HG02852 (cell line): ENCODE results near the gene DALRD3.

Experiments
- ATAC-seq: cut with Tn5 transposase; IDR thresholded peaks from one replicate; pipeline ENCODE4 v1.9.1; 2021; ENCODE audit warnings: mild to moderate bottlenecking, moderate library complexity; ENCODE audit not compliant: unreplicated experiment

Gene DALRD3, protein sequence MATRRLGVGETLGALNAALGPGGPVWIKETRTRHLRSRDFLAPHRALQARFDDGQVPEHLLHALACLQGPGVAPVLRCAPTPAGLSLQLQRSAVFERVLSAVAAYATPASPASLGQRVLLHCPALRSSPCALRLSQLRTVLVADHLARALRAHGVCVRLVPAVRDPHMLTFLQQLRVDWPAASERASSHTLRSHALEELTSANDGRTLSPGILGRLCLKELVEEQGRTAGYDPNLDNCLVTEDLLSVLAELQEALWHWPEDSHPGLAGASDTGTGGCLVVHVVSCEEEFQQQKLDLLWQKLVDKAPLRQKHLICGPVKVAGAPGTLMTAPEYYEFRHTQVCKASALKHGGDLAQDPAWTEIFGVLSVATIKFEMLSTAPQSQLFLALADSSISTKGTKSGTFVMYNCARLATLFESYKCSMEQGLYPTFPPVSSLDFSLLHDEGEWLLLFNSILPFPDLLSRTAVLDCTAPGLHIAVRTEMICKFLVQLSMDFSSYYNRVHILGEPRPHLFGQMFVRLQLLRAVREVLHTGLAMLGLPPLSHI

DNA sequence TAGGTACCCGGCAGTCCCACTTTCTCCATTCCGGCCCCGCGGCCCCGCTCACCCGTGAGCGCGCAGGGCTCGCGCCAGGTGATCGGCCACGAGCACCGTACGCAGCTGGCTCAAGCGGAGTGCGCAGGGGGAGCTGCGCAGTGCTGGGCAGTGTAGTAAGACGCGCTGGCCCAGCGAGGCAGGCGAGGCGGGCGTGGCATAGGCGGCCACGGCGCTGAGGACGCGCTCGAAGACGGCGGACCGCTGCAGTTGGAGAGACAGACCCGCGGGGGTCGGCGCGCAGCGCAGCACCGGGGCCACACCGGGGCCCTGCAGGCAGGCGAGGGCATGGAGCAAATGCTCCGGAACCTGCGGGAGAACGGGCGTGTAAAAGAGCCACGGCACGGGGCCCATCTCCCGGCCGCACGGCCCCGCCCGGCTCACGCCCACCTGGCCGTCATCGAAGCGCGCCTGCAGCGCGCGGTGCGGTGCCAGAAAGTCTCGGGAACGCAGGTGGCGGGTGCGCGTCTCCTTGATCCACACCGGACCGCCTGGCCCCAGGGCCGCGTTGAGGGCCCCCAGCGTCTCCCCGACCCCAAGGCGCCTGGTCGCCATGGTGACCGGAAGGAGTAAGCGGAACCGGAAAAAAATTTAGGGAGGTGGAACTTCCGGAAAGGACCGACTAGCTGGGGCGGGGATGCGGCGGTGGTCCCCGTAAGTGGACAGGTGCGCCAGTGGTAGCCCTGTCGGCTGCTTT, at the start of gene DALRD3:
Gene DALRD3 (minus strand): TSS at position 610 of the 736 bp plus-strand sequence. CDS start 16 bp downstream, at position 594.
- ATAC-seq, result no peak

DNA sequence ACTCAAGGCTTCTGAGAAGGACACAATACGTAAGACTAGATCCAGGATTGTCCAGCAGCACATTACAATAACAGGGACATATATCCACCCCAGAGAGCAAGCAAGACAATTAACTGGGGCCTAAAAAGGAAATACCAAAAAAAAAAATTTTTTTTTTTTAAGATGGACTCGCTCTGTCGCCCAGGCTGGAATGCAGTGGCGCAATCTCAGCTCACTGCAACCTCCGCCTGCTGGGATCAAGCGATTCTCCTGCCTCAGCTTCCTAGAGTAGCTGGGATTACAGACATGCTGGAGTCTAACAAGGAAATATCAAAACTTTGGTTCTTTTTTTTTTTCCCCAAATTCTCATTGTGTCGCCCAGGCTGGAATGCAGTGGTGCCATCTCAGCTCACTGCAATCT, 39.6 kb upstream of the DALRD3 start:
- no peak for ATAC-seq

DNA sequence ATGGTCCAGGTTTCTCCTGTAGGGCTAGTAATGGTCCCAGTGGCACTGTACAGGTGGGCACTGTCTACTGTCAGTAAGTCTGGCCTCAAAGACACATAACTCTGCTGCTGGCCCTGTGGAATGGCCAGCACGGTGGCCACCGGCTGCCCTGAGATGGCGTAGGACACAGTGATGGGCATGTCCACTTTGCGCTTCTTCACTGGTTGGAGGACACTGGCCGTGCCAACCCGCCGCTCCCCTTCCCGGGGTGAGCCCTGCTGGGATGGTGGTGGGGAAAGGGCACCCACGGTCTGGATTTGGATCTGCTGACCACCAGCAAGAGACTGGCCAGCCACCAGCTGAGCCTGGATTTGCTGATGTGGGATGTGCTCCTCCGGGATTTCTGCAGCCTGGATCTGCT, 38.9 kb upstream of the DALRD3 start:
- no peak for ATAC-seq

DNA sequence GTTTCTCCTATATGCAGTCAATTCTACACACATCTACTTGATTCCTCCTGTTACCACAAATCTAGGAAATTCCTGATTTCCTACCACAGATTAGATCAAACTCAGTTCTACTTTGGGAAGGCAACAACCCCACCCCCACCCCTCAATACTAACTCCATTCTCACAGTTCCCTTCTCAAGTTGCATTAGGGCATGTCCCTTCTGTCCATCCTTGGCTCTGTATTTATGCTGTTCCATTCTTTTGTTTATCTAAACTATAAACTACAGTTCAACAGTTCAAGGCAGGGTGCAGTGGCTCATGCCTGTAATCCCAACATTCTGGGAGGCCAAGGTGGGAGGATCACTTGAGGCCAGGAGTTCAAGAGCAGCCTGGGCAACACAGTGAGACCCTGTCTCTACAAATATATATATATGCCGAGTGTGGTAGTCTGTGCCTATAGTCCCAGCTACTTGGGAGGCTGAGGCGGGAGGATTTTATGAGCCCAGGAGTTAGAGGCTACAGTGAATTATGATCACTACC, 36.0 kb upstream of the DALRD3 start:
- no peak for ATAC-seq

DNA sequence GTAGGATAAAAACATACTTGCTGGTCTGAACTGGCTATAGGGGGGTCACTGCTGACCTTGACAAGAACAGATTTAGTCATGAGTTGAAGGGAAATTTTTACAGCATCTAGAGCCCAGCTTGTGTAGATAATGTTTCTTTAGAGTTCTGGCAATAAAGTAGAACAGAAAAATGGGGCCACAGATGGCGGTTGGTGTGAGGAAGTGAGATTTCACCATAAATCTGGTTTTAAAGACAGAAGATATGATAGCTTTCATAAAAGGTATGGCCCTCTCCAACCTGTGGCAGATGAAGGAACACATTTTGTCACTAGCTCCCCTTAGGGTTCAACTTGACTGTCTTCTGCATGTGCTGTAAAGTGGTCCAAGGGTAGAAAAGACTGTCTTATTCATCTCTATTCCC, 35.2 kb upstream of the DALRD3 start:
- ATAC-seq, result no peak

DNA sequence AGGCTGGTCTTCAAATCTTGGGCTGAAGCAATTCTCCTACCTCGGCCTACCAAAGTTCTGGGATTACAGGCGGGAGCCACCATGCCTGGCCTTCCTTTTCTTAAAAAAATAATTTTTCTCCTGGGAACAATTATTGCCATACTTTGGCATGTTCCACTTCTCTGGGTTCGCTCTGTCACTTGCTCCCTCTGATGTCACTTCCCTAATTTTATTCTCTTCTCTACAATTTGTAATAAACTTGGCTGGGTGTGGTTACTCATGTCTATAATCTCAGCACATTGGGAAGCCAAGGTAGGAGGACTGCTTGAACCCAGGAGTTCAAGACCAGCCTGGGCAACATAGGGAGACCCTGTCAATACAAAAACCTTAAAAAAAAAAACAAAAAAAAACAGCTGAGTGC, 16.9 kb upstream of the DALRD3 start:
- ATAC-seq, result no peak

DNA sequence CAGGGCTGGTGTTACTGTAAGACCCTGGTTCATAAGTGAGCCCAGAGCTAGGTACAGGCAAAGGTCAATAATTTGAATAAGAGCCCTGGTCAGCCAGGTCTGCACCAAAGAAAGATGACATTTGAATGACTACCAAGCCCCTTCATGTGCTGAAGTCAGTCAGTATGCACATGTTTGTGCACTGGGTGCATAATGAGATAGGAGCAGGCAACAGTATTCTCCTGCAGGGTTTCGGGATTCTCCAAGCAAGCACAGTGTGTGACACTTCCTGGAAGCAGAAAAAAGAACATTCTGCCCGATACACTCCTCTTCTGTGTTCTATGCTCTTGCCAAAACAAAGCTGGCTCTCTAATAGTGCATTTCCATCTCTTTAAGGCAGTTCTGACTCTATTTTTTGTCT, 16.3 kb upstream of the DALRD3 start:
- ATAC-seq, result no peak

DNA sequence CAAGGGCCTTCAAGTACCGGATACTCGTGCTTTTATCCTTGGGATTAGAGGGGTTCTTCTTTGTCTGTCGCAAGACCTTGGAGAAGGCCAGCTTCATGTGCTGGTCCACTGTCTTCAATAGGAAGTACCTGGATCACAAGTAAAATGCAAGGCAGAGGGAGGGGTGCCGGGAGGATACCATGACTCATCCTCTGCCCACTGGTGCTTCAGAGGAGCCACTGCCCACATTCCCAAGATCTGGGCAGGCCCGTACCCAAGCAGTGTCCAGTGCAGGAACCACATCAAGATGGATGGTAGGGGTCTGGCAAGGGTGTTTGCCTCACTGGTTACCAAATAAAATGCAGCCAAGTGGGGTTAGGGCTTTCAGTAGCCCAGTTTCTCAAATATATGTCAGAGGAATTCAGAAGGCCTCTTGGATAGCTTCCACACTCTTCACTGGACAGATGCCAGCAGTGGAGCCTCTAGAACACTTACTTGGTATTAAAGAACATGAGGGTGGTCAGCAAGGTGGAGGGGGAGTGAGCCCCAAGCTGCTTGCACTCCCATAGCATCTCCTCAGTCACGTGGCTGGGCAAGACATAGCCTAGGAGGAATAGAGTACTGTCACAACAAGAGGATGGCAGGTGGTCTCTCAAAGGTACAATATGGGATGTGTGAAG, 14.4 kb upstream of the DALRD3 start:
- ATAC-seq, result no peak

DNA sequence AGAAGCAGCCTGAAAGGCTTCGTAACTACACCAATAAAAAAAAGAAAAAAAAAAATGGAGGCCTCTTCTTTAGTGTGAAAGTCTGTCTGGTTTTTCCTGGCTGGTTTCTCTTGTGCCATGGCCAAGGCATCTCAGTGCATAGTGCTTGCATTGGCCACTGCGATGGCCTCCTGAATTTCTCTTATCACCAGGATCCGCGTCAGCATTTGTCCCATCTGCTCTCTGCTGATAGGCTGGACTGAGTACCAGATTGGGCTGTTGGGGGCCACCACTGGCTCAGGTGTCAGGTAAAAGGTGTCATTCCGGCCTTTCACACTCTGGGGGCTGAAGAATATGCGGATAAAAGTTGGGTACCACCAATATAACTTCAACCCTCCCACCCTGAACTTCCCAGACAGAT, 11.9 kb upstream of the DALRD3 start:
- no peak for ATAC-seq

DNA sequence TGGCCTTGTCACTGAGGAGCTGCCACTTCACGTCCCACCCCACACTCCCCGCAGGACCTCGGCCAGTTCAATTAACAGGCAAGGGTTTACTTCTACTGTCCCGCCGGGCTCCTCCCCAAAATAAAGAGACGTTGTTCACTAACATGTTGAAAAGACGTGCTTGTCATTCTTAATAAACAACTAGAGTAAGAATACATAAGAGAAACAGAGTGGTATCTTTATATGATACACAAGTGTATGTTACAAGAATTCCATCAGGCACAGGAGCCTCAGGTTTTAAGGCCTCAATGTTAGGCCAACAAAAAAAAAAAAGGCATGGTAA, 11.1 kb upstream of the DALRD3 start:
- ATAC-seq, result no peak

DNA sequence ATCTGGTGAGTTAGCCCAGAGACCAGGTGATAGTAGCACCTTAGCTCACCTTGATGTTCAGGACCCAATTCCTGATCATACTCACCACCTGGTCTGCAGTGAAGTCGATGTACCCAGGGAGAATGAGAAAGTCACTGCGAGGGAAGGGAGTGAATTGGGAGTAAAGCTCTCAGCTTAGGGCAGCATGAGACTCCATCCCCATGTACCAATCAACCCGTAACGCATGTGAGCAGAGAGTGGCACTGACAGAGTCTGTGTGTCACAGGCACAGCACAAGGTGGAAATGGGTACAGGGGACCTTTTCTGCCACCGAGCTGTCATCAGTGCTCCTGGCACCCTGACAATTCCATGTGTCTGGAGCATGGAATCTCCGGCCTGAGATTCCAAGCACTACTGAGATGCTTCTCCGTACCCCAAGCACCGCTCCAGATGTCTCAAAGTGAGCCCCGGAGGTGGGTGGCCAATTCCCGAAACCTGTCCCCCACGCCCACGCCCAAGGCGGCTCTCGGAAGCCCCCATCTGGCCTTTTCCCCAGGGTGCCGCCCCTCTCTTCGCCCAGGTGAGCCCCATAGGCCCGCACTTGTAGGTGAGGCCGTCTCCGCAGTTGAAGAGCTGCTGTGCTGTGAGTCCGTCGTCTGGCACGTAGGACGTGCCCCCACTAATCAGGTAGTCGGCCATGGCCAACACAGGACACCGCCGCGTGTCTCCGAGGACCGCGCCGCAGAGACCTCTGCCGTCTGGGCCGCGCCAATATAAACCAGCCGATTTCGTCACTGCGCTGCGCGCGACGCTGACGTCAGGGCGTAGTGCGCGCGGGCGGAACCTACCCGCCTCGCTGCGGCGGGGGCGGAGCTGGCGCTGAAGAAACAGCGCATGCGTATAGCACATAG, 10.5 kb upstream of the DALRD3 start, which contains the start of gene IMPDH2:
Gene IMPDH2 (minus strand): TSS at position 726 of the 890 bp plus-strand sequence. CDS start 48 bp downstream, at position 678.
- peak; percentile 83 for ATAC-seq

DNA sequence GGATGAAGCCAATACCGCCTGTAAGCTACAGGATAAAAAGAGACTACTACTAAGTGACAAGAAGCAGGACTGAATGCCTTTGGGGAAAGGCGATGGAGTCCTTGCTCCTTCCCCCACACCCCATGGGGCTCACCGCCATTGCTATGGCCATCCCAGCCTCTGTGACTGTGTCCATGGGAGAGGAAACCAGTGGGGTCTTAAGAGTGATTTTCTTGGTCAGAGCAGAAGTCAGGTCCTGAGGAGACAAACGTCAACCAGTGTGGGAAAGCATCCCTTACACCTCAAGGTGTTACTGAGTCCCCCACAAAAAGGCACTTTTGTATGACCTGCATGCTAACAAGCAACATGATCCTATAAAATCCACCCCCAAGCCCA, 9.9 kb upstream of the DALRD3 start:
- ATAC-seq, result no peak

DNA sequence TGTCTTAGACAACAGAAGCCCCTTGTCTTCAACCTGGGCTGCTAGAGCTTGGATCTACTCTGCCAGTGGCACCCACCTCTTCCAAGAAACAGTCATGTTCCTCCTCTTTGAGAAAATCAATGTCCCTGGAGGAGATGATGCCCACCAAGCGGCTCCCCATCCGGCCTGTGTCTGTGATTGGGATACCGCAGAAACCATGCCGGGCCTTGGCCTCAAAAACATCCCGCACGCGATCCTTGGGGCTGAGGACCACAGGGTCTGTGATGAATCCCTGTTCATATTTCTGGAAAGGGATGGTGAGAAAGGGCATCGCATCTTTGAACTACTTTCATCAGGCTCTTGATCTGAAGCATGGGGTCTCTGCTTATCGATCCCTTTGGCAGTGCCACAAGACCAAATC, 9.3 kb upstream of the DALRD3 start:
- ATAC-seq, result no peak

DNA sequence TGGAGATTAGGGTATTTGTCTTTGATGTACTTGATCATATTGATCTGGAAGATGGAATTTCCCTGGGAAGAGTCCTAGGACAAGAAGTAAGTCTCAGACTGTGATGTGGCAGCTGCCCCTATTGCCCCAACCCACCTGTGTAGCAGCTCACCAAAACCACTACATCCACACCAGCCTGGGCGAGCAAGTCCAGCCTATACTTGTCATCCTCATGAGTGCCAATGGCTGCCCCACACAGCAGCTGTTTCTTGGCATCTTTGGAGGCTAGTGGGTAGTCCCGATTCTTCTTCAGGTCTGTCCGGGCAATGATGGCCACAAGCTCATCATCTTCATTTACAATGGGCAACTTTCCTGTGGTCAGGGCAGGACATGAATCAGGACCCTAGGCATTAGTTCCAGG, 8.2 kb upstream of the DALRD3 start:
- no peak for ATAC-seq

DNA sequence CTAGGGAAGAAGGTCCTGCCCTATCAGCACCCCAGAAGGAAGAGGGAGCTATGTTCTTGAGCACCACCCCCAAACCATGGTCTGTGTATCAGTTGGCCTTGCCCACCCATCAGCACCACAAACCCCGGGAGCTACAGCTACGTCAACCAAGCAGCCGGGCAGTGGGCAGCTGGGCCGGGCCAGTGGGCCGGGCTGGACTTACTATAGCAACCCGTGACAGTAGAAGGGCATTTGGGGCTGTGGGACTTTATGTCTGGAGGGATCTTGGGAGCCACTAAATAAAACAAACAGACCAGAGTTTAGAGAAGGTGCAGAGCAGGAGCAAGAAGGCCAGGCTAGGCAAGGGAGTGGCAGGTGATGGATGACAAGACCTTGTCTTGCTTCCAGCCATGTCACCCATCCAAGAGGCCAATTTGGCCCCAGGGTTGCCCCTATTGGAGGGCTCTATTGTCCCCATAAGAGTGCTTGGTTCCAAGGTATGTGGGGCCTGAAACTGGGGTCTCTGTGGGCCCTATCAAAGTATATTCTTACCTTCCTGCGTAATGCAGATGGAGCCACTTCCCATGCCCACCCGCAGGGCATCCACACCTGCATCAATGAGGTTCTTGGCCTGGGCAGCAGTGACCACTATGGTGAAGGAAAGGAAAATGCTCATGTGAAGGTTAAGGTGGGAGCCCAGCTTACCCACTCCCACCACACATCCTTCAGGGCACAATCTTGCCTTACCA, 7.6 kb upstream of the DALRD3 start:
- no peak for ATAC-seq

DNA sequence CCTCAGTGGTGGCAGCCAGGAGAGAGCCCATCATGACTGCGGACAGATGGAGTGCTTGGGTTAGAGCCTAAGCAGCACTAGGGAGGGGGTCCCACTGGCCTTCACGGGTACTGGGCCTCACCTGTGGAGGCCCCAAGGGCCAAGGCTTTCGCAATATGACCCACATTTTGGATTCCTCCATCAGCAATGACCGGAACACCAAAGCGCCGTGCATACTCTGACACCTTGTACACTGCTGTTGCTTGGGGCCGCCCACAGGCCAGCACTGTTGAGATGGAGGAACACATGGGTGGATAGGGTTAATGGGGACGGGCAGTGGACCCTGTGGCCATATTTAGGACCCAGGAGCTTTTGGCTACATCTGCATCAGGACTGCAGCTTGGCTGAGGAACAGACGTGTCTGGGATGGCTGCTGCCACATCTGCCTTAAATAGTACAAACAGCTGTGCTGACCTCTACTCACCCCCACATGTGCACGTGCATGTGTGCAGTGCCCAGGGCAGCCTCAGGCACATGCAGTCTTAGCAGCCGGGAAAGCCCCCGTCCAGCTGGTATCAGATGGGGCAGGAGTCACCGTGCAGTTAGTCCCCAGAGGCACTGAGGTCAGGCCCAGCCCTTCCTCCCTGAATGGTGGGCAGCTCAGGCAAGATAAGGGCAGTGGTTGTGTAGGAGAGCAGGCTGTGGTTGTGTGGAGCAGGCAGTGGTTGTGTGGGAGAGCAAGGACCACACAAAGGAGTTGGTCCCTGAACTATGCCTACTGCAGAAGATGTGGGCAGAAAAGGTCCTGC, 6.8 kb upstream of the DALRD3 start:
- no peak for ATAC-seq

DNA sequence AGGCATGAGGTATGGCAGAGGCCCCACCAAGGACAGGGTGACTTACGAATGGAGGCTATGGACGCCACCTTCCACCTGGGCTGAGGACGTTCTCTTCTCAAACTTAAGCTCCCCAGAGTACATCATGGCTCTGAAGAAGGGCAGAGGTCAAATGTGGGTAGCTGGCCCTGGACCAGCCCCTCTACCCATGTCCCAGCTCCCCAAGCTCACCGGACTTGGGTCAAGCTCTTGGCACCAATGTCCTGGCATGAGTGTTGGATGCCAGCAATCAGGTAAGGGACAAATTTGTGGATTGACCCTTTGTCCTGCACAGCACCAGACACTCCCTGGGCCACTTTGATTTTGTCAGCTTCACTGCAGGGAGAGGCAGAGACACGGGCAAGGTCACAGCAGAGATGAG, 6.1 kb upstream of the DALRD3 start:
- no peak for ATAC-seq

DNA sequence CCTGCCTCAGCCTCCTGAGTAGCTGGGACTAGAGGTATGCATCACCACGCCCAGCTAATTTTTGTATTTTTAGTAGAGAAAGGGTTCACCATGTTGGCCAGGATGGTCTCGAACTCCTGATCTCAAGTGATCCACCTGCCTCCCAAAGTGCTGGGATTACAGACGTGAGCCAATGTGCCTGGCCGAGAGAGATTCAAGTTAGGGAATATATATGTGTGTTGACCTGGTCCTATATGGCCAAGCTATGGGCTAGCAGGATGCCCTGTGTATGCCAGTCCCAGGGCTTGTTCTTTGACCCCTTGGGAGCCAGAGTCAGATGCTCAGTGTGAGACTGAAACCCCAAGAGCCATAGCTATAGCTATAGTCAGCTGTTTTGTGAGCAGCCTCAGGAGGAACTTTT, 5.4 kb upstream of the DALRD3 start:
- ATAC-seq, result no peak

DNA sequence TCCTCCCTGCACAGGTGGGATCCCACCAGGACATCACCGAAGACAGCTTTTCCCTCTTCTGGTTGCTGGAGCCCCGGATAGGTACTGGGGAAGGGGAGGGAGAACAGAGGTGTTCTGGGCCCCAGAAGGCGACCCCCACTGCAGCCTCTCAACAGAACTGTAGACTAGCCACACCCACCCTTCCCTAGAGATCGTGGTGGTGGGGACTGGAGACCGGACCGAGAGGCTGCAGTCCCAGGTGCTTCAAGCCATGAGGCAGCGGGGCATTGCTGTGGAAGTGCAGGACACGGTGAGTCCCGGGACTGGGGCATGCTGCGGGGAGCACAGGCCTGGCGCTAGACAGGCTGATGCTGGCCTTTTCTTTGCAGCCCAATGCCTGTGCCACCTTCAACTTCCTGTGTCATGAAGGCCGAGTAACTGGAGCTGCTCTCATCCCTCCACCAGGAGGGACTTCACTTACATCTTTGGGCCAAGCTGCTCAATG, 4.3 kb upstream of the DALRD3 start:
- no peak for ATAC-seq
